NCI-H1105 (cell line): Measurements from ENCODE around the gene PKD1.

Experiments
- DNase-seq: peaks from one replicate; lab custom pipeline; 2025; lab: John Stamatoyannopoulos, UW

Gene PKD1

GRCh38 chr16:2170080-2170479 is 34.4 kb upstream of the PKD1 start:
- no peak for DNase-seq

- no peak for DNase-seq
These were observed 31.5 kb upstream of the PKD1 start for GRCh38 chr16:2167068-2167638.

- DNase-seq: no peak
These were observed 30.8 kb upstream of the PKD1 start for GRCh38 chr16:2166263-2167067.

GRCh38 chr16:2165861-2166260 is 30.2 kb upstream of the PKD1 start:
- no peak for DNase-seq

GRCh38 chr16:2163211-2163881 is 27.6 kb upstream of the PKD1 start:
- DNase-seq: no peak

- DNase-seq: no peak
These were observed 27.0 kb upstream of the PKD1 start for GRCh38 chr16:2162676-2163118.

- DNase-seq: no peak
These were observed 26.2 kb upstream of the PKD1 start for GRCh38 chr16:2161911-2162310.

- DNase-seq: no peak
These were observed 25.3 kb upstream of the PKD1 start for GRCh38 chr16:2160915-2161551.

- no peak for DNase-seq
These were observed 23.6 kb upstream of the PKD1 start for GRCh38 chr16:2159175-2159838.

- no peak for DNase-seq
These were observed 22.6 kb upstream of the PKD1 start for GRCh38 chr16:2158262-2158638.

- no peak for DNase-seq
These were observed 22.0 kb upstream of the PKD1 start for GRCh38 chr16:2157480-2158261.

- DNase-seq: no peak
These were observed 21.1 kb upstream of the PKD1 start for GRCh38 chr16:2156849-2157224.

- no peak for DNase-seq
These were observed 20.5 kb upstream of the PKD1 start for GRCh38 chr16:2155977-2156848.

- DNase-seq: peak; percentile 95
These were observed 19.6 kb upstream of the PKD1 start, which contains the start of gene TRAF7 for GRCh38 chr16:2155091-2155950. Gene TRAF7, plus strand, starts transcription at chr16:2155782. Its CDS starts 8,139 bp downstream, at chr16:2163921.

- no peak for DNase-seq
These were observed 18.9 kb upstream of the PKD1 start for GRCh38 chr16:2154533-2155090.

- no peak for DNase-seq
These were observed 17.2 kb upstream of the PKD1 start for GRCh38 chr16:2152695-2153506.

GRCh38 chr16:2151188-2152091 is 15.7 kb upstream of the PKD1 start:
- DNase-seq: no peak
